H1 (cell line): Measurements from ENCODE around the gene KLHDC1. TPM values are rescaled to one million over a fixed set of nuclear protein-coding genes. Genes with fewer than 3 reads are reported as not detected.
"Not testable (repeated sequence)": the region's sequence is repeated elsewhere in the genome, so short reads cannot be mapped to it uniquely, and the experiment has no call there.

Source experiments
- CTCF ChIA-PET: fragments of 300-600 bp; sonication (Branson Sonifier 250); formaldehyde crosslinking; loops from one replicate; lab custom pipeline; 2021; ENCODE audit not compliant: partially characterized antibody; lab: Charles Lee
- POLR2A ChIA-PET: fragments of 300-600 bp; sonication (Branson Sonifier 250); formaldehyde crosslinking; loops from one replicate; lab custom pipeline; 2021; ENCODE audit warnings: inconsistent platforms; ENCODE audit not compliant: partially characterized antibody; lab: Charles Lee
- DNase-seq, 2 experiments: peaks; one replicate each; pipeline versions ENCODE4 v3.0.0 to v3.0.0-alpha.2; 2010 to 2022; ENCODE audit warnings: low spot score in 2 of 2, low read depth in 1 of 2, mixed read lengths in 1 of 2
- FAIRE-seq: peaks from 2 replicates; lab custom pipeline; 2011; peaks lifted over from hg19 to GRCh38; lab: Jason Lieb, UNC
- H2AFZ ChIP-seq: 2 replicates; pipeline ENCODE4 v1.8.1; 2012; ENCODE audit warnings: low read length, inconsistent platforms
- H2AK5ac ChIP-seq: 2 replicates; pipeline ENCODE4 v1.6.1; 2013; ENCODE audit warnings: low read depth, low read length
- H2BK120ac ChIP-seq: replicated peaks from 2 replicates; pipeline ENCODE3; 2013; ENCODE audit warnings: low read depth, low read length, inconsistent platforms
- H2BK12ac ChIP-seq: 2 replicates; pipeline ENCODE4 v1.6.1; 2013; ENCODE audit warnings: low read depth, low read length
- H2BK15ac ChIP-seq: 2 replicates; pipeline ENCODE4 v1.6.1; 2013; ENCODE audit warnings: low read length
- H2BK20ac ChIP-seq: 2 replicates; pipeline ENCODE4 v1.6.1; 2013; ENCODE audit warnings: low read length
- H2BK5ac ChIP-seq: 2 replicates; pipeline ENCODE4 v1.6.1; 2013; ENCODE audit warnings: low read depth, low read length
- H3K14ac ChIP-seq: 2 replicates; pipeline ENCODE4 v1.6.1; 2013; ENCODE audit warnings: inconsistent platforms; ENCODE audit not compliant: insufficient read length
- H3K18ac ChIP-seq: 2 replicates; pipeline ENCODE4 v1.6.1; 2013; ENCODE audit warnings: low read length; ENCODE audit errors: extremely low read depth
- H3K23ac ChIP-seq: 2 replicates; pipeline ENCODE4 v1.6.1; 2013; ENCODE audit warnings: inconsistent platforms; ENCODE audit not compliant: insufficient read length
- H3K23me2 ChIP-seq: 2 replicates; pipeline ENCODE4 v1.6.1; 2013; ENCODE audit warnings: low read depth, low read length
- H3K27ac ChIP-seq: 2 replicates; pipeline ENCODE4 v1.6.1; 2011; ENCODE audit warnings: low read depth, low read length, inconsistent platforms
- H3K27me3 ChIP-seq, 4 experiments: replicated peaks in 1 of 4; 1 replicate in 1 of 4; 2 replicates in 3 of 4; pipeline versions ENCODE4 v1.6.1 to v1.8.1; 2011 to 2013; ENCODE audit warnings: low read length in 3 of 4, mild to moderate bottlenecking in 3 of 4, inconsistent platforms in 2 of 4, mixed read lengths in 2 of 4, moderate library complexity in 1 of 4; ENCODE audit not compliant: control insufficient read depth in 3 of 4, insufficient read depth in 3 of 4; ENCODE audit errors: extremely low read depth in 1 of 4
- H3K36me3 ChIP-seq, 4 experiments: 2 replicates each; pipeline versions ENCODE4 v1.6.1 to v1.8.1; 2011 to 2013; ENCODE audit warnings: mild to moderate bottlenecking in 4 of 4, low read length in 3 of 4, moderate library complexity in 2 of 4, control low read depth in 1 of 4, inconsistent platforms in 1 of 4; ENCODE audit not compliant: insufficient read depth in 4 of 4, control insufficient read depth in 2 of 4
- H3K4ac ChIP-seq: replicated peaks from 2 replicates; pipeline ENCODE3; 2013; ENCODE audit warnings: low read length, low read depth, mixed read lengths, inconsistent platforms; ENCODE audit not compliant: insufficient read length
- H3K4me1 ChIP-seq, 4 experiments: replicated peaks in 1 of 4; 1 replicate in 1 of 4; 2 replicates in 3 of 4; pipeline versions ENCODE4 v1.6.1 to v1.8.1; 2011 to 2013; ENCODE audit warnings: low read length in 3 of 4, inconsistent platforms in 2 of 4, mixed read lengths in 1 of 4; ENCODE audit not compliant: insufficient read depth in 4 of 4, control insufficient read depth in 3 of 4
- H3K4me2 ChIP-seq, 2 experiments: 2 replicates each; pipeline versions ENCODE4 v1.6.1 to v1.8.1; 2011 to 2013; ENCODE audit warnings: low read depth in 2 of 2, low read length in 2 of 2, control low read depth in 1 of 2, inconsistent platforms in 1 of 2, mild to moderate bottlenecking in 1 of 2; ENCODE audit not compliant: insufficient read depth in 1 of 2
- H3K4me3 ChIP-seq, 4 experiments: fragments of 200-600, 300-600 bp in 1 of 4; sonication (generic), shearing (Covaris generic), sonication (Bioruptor Twin) in 1 of 4; 2 replicates each; pipeline versions ENCODE4 v1.5.1 to v1.8.1; 2011 to 2016; ENCODE audit warnings: low read length in 4 of 4, low read depth in 3 of 4, control low read depth in 2 of 4, inconsistent platforms in 2 of 4, mild to moderate bottlenecking in 2 of 4, mixed read lengths in 1 of 4, moderate library complexity in 1 of 4; ENCODE audit not compliant: insufficient read depth in 2 of 4; ENCODE audit errors: extremely low read depth in 1 of 4
- H3K56ac ChIP-seq: replicated peaks from 2 replicates; pipeline ENCODE3; 2013; ENCODE audit warnings: low read depth, mild to moderate bottlenecking, mixed read lengths, low read length, inconsistent platforms; ENCODE audit not compliant: insufficient read length
- H3K79me1 ChIP-seq: 2 replicates; pipeline ENCODE4 v1.6.1; 2013; ENCODE audit warnings: low read depth, low read length, control low read depth
- H3K79me2 ChIP-seq, 2 experiments: 2 replicates each; pipeline versions ENCODE4 v1.6.1 to v1.8.1; 2012 to 2013; ENCODE audit warnings: low read length in 2 of 2, mild to moderate bottlenecking in 2 of 2, inconsistent platforms in 1 of 2; ENCODE audit not compliant: insufficient read depth in 2 of 2, control insufficient read depth in 1 of 2
- H3K9ac ChIP-seq, 4 experiments: replicated peaks in 1 of 4; 1 replicate in 1 of 4; 2 replicates in 3 of 4; pipeline versions ENCODE4 v1.6.1 to v1.8.1; 2011 to 2013; ENCODE audit warnings: low read depth in 3 of 4, low read length in 3 of 4, control low read depth in 2 of 4, mild to moderate bottlenecking in 2 of 4, moderate library complexity in 2 of 4, inconsistent platforms in 1 of 4; ENCODE audit errors: extremely low read depth in 1 of 4
- H3K9me3 ChIP-seq, 2 experiments: 2 replicates each; pipeline versions ENCODE4 v1.6.1 to v1.8.1; 2012 to 2013; ENCODE audit warnings: mild to moderate bottlenecking in 2 of 2, moderate library complexity in 2 of 2, control low read depth in 1 of 2, inconsistent platforms in 1 of 2, low read depth in 1 of 2, low read length in 1 of 2, mixed read lengths in 1 of 2; ENCODE audit not compliant: insufficient read depth in 2 of 2
- H4K20me1 ChIP-seq, 2 experiments: replicated peaks in 1 of 2; 2 replicates each; pipeline versions ENCODE3 to v1.8.1; 2011 to 2013; ENCODE audit warnings: inconsistent platforms in 2 of 2, low read length in 2 of 2, mild to moderate bottlenecking in 1 of 2; ENCODE audit not compliant: insufficient read depth in 2 of 2, control insufficient read depth in 1 of 2
- H4K5ac ChIP-seq: 2 replicates; pipeline ENCODE4 v1.6.1; 2013; ENCODE audit warnings: low read length, low read depth, mixed read lengths, inconsistent platforms; ENCODE audit not compliant: insufficient read length
- H4K8ac ChIP-seq: 2 replicates; pipeline ENCODE4 v1.8.0; 2013; ENCODE audit warnings: mild to moderate bottlenecking, moderate library complexity, low read length, inconsistent platforms; ENCODE audit not compliant: insufficient read depth; ENCODE audit errors: extremely low read depth
- H4K91ac ChIP-seq: replicated peaks from 2 replicates; pipeline ENCODE3; 2013; ENCODE audit warnings: low read length, mixed read lengths, inconsistent platforms; ENCODE audit not compliant: insufficient read length
- SIN3A ChIP-seq, 2 experiments: IDR thresholded peaks in 1 of 2; conservative IDR thresholded peaks in 1 of 2; 2 replicates each; pipeline ENCODE4 v1.6.1; 2011 to 2012; ENCODE audit warnings: low read length in 2 of 2, improper control_type of control experiment in 1 of 2, low read depth in 1 of 2, mild to moderate bottlenecking in 1 of 2
- WGBS, 2 experiments: shearing (Covaris generic) in 1 of 2; methylation state at CpG; one replicate each; pipeline versions ENCODE4 v1.1.6 to v1.1.7; 2013 to 2015; ENCODE audit warnings: low lambda C conversion rate in 2 of 2, mixed read lengths in 2 of 2, inconsistent platforms in 1 of 2, low coverage in 1 of 2, missing lambda C conversion rate in 1 of 2; ENCODE audit not compliant: insufficient replicate concordance in 2 of 2, insufficient coverage in 1 of 2, insufficient read length in 1 of 2; ENCODE audit errors: extremely low coverage in 1 of 2, missing lambda C conversion rate in 1 of 2; 5-methylcytosine and 5-hydroxymethylcytosine counted together
- polyA plus RNA-seq, 7 experiments: library from polyadenylated mRNA; depleted of rRNA in 3 of 7; stranded (reverse) in 5 of 7; unstranded in 2 of 7; fragments of >200 nt in 5 of 7; fragments of 200-250 nt in 2 of 7; gene quantifications; 1 replicate in 5 of 7; 2 replicates in 1 of 7; 4 replicates in 1 of 7; pipeline versions ENCODE4 v1.2.1 to v1.2.3, GENCODE V29; 2011 to 2013; ENCODE audit warnings: missing spikeins in 2 of 7, mixed read lengths in 2 of 7
- total RNA-seq: library from RNA; stranded (reverse); fragmentation: NEBNext Ultra II Directional; extraction: Animal tissue kit (Norgen Biotek cat#: 25700); gene quantifications from 2 replicates; pipeline ENCODE4 v1.2.1, GENCODE V29; 2021

KLHDC1 gene
- total and polyA plus RNA-seq, 2 of the 8 experiments (the other 6 are each of a cell fraction or from before 2014, with no cell fraction given), result 0.08 TPM; not detected in 1

DNA sequence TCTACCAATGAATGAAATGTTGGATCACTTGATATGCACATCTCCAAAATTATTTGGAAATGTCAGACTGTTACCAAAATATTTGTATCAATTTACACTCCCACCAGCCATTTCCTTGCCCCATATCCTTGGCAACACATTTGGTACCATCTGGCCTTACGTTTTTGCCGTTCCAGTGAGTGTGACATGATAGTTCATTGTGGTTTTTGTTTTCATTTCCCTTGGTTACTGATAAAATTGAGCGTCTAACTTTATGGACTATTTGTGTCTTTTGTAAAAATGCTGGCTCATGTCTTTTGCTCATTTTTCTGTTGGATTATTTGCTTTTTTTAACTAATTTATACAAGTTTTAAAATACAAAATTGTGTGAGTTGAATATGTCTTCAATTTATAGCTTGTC, 11.0 kb downstream of the KLHDC1 start (continued):
- TF ChIP-seq SIN3A (conservative IDR thresholded peaks at IDR 0.05 in 1 of 2, IDR thresholded peaks at IDR 0.05 in 1 of 2; ENCODE audit: low read depth in 1 of 2, low read length in 2 of 2), result no peak
- TF ChIP-seq, all 59 proteins: peak for 0

DNA sequence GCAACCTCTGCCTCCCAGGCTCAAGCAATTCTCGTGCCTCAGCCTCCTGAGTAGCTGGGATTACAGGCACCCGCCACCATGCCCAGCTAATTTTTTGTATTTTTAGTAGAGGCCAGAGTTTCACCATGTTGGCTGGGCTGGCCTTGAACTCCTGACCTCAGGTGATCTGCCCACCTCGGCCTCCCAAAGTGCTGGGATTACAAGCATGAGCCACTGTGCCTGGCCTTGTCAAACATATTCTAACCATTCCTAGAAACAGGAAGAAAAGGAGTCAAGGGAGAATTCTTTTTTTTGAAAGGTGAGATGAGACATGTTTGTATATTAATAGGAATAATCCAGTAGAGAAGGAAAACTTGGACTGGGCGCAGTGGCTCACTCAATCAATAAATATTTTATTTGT, 11.6 kb downstream of the KLHDC1 start:
- DNase-seq, H2BK12ac ChIP-seq, H3K27me3 ChIP-seq, H3K23ac ChIP-seq, H2AFZ ChIP-seq, H3K56ac ChIP-seq, H4K91ac ChIP-seq, H3K9ac ChIP-seq, H2BK20ac ChIP-seq, H3K4ac ChIP-seq, H3K79me1 ChIP-seq, H3K4me3 ChIP-seq, H4K5ac ChIP-seq, H3K79me2 ChIP-seq, H3K27ac ChIP-seq, H4K8ac ChIP-seq, H2BK15ac ChIP-seq, FAIRE-seq, H3K9me3 ChIP-seq, H2AK5ac ChIP-seq, POLR2A ChIA-PET, H3K36me3 ChIP-seq, H2BK5ac ChIP-seq, H2BK120ac ChIP-seq, H3K4me1 ChIP-seq, H3K4me2 ChIP-seq, H3K18ac ChIP-seq, H3K14ac ChIP-seq, H3K23me2 ChIP-seq, H4K20me1 ChIP-seq, CTCF ChIA-PET: not testable (repeated sequence)
- 93% methylated on average over 2 of the region's 4 CpGs; no CpG with 5 or more reads in 1 of the 2 experiments for WGBS, 2 experiments
